GM18951 (cell line): Measurements from ENCODE around the gene RNF157.
A peak's percentile ranks its signal among the peaks of the same experiment; 100 is the strongest.
"Not testable (repeated sequence)": the region's sequence is repeated elsewhere in the genome, so short reads cannot be mapped to it uniquely, and the experiment has no call there.

Experiments used
- POLR2A ChIP-seq: IDR thresholded peaks from 4 replicates; pipeline ENCODE4 v1.6.1; 2011; ENCODE audit warnings: mild to moderate bottlenecking; ENCODE audit not compliant: insufficient read length, insufficient read depth; ENCODE audit errors: extremely low read depth
- in situ Hi-C: fragments of 300-500 bp; cut with MboI; formaldehyde crosslinking; loops from one replicate; pipeline ENCODE4 v1.12.0; 2022; ENCODE audit warnings: low sequenced_read_pairs, mixed read lengths, inconsistent platforms; ENCODE audit not compliant: unreplicated experiment

Gene RNF157

GRCh38 chr17:76195281-76196096 lies 44.8 kb downstream of the RNF157 start:
- TF ChIP-seq POLR2A = no peak
- in situ Hi-C loops = no loop called here

- in situ Hi-C loops = no loop called here
- no peak for TF ChIP-seq POLR2A
These were observed 46.7 kb downstream of the RNF157 start for GRCh38 chr17:76193591-76193990.

- TF ChIP-seq POLR2A = no peak
- in situ Hi-C loops = no loop called here
These were observed 48.4 kb downstream of the RNF157 start for GRCh38 chr17:76191896-76192295.

GRCh38 chr17:76189741-76190140 lies 50.6 kb downstream of the RNF157 start:
- TF ChIP-seq POLR2A = no peak
- in situ Hi-C loops = no loop called here

- no peak for TF ChIP-seq POLR2A
- in situ Hi-C loops = no loop called here
These were observed 51.0 kb downstream of the RNF157 start for GRCh38 chr17:76189247-76189646.

- no peak for TF ChIP-seq POLR2A
- in situ Hi-C loops = no loop called here
These were observed 51.9 kb downstream of the RNF157 start for GRCh38 chr17:76188213-76189016.

GRCh38 chr17:76186774-76187173 lies 53.5 kb downstream of the RNF157 start:
- in situ Hi-C loops = not testable (repeated sequence)

GRCh38 chr17:76184290-76184689 lies 56.0 kb downstream of the RNF157 start:
- no peak for TF ChIP-seq POLR2A
- in situ Hi-C loops = loop anchor here (5.0 kb wide), 1 partner anchor 62 kb away; no protein-coding TSS in a partner anchor

- TF ChIP-seq POLR2A = peak; percentile 16
- in situ Hi-C loops = loop anchor here (5.0 kb wide), 1 partner anchor 60 kb away; no protein-coding TSS in a partner anchor
These were observed 58.1 kb downstream of the RNF157 start for GRCh38 chr17:76182016-76182764.

GRCh38 chr17:76179496-76180467 lies 60.5 kb downstream of the RNF157 start:
- in situ Hi-C loops = loop anchor here (5.0 kb wide), 1 partner anchor 57 kb away; no protein-coding TSS in a partner anchor
- no peak for TF ChIP-seq POLR2A

- TF ChIP-seq POLR2A = no peak
- in situ Hi-C loops = no loop called here
These were observed 62.2 kb downstream of the RNF157 start for GRCh38 chr17:76178124-76178523.
